ELR (cell line): Measurements from ENCODE around the gene FCAR.
"Not testable (repeated sequence)": the region's sequence is repeated elsewhere in the genome, so short reads cannot be mapped to it uniquely, and the experiment has no call there.

ENCODE experiments used
- DNase-seq: peaks from one replicate; pipeline ENCODE4 v3.0.0-alpha.2; 2015; ENCODE audit warnings: low read depth

FCAR gene

DNA sequence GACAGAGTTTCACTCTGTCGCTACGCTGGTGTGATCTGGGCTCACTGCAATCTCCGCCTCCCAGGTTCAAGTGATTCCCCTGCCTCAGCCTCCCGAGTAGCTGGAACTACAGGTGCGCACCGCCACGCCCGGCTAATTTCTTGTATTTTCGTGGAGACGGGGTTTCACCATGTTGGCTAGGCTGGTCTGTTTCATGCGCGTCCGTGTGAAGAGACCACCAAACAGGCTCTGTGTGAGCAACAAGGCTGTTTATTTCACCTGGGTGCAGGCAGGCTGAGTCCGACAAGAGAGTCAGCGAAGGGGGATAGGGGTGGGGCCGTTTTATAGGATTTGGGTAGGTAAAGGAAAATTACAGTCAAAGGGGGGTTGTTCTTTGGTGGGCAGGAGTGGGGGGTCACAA is 20.1 kb downstream of the FCAR start:
- not testable (repeated sequence) for DNase-seq

DNA sequence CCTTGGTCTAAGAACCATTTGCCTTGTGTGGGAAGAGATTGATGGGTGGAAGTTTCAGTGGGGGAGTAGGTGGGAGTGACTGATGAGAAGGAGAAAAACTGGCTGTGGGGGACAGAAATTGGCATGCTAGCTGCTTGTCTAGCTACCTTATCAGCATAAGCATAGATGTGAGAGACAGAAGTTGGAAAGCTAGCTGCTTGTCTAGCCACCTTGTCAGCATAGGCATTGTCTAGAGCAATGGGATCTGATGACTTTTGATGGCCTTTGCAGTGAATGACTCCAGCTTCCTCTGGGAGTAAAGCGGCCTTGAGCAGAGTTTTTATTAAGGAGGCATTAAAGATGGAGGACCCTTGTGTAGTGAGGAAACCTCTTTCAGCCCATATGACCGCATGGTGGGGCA is 22.0 kb downstream of the FCAR start:
- DNase-seq, result no peak

DNA sequence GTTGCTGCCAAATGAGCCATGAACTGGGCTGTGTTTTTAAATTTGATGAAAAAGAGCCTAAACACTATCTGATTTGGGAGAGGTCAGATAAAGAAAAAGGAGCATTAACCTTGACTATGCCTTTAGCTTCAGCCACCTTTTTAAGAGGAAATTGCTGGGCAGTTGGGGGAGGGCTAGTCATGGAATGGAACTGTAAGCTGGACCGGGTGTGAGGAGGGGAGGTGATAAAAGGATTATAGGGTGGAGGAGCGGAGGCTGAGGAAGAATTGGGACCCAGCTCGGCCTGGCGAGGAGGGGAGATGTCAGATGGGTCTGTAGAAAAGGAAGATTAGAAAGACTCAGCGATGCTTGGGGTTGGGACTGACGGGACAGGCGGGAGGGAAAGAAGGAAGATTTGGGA is 24.6 kb downstream of the FCAR start:
- not testable (repeated sequence) for DNase-seq

DNA sequence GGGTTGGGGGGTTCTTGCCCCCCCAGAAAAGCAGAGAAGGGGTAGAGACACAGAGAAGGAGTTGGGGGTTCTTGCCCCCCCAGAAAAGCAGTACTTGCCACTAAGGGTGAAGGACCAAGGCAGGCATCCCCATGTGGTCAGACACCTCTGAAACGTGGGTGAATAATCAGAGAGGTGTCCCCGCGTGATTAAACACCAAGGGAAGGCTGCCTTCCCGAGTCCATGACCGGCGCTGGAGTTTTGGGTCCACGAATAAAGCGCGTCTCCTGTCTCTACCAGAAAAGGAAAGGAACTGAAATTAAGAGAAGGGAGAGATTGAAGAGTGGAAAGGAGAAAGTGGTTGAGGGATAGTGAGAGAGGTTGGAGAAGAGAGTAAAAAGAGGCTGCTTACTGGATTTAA is 25.6 kb downstream of the FCAR start:
- DNase-seq, result not testable (repeated sequence)

DNA sequence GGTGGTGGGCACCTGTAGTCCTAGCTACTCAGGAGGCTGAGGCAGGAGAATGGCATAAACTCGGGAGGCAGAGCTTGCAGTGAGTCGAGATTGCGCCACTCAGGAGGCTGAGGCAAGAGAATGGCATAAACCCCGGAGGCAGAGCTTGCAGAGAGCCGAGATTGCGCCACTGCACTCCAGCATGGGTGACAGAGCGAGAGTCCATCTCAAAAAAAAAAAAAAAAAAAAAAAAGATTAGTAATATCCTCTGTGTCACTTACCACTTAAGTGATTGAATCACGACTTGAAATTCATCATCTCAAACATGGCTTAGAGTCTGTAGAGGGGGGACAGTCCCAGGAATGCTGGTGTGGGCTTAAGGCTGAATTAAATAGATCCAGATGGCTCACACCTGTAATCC is 27.1 kb downstream of the FCAR start:
- DNase-seq, result peak; percentile 8

DNA sequence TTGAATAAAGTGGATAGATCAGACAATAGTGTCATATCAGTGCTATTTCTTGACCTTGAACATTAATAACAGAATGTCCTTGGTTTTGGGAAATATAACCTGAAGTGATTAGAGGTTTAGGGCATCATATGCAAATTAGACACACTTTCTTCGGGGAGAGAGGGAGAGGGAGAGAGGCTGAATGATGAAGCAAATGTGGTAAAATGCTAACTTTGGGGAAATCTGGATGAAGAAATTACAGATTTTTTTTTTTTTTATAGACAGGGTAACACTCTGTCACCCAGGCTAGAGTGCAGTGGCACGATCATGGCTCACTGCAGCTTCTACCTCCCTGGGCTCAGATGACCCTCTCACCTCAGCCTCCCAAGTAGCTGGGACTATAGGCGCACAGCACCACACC is 28.0 kb downstream of the FCAR start:
- DNase-seq, result no peak

DNA sequence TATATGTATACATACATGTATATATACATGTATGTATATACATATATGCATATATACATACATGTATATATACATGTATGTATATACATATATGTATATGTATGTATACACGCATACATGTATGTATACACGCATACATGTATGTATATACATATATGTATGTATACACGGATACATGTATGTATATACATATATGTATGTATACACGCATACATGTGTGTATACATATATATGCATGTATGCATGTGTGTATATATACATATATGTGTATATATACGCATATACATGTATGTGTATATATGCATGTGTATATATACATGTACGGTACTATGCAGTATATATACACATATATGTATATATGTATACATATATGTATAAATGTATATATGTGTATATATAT is 29.3 kb downstream of the FCAR start:
- DNase-seq, result no peak

DNA sequence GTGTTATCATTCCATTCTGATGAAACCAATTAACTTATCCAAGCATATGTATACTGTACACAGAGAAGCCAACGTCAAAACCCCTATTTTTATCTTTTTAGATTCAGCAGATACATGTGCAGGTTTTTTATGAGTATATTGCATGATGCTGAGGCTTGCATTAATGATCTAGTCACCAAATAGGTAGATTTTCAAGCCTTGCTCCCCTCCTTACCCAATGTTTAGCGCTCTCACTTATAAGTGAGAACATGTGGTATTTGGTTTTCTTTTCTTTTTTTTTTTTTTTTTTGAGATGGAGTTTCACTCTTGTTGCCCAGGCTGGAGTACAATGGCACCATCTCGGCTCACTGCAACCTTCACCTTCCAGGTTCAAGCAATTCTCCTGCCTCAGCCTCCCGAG is 30.2 kb downstream of the FCAR start:
- DNase-seq, result not testable (repeated sequence)

DNA sequence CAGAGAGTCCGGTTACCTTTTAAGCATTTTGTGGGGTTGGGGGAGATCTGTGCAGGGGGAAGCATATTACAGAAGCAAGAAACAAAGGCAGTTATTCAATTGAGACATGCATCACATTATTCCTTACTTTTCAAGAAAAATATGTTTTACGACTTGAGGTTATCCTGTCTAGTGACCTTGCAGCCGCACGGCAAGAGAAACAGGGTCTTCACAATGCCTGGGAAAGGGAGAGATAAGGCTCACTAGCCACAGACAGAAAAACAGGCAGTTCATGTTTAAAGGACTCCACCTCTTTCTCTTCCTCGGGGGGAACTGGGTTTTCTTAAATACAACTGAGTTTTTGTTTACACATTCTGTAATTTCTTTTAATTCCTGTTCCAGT is 31.4 kb downstream of the FCAR start:
- no peak for DNase-seq

DNA sequence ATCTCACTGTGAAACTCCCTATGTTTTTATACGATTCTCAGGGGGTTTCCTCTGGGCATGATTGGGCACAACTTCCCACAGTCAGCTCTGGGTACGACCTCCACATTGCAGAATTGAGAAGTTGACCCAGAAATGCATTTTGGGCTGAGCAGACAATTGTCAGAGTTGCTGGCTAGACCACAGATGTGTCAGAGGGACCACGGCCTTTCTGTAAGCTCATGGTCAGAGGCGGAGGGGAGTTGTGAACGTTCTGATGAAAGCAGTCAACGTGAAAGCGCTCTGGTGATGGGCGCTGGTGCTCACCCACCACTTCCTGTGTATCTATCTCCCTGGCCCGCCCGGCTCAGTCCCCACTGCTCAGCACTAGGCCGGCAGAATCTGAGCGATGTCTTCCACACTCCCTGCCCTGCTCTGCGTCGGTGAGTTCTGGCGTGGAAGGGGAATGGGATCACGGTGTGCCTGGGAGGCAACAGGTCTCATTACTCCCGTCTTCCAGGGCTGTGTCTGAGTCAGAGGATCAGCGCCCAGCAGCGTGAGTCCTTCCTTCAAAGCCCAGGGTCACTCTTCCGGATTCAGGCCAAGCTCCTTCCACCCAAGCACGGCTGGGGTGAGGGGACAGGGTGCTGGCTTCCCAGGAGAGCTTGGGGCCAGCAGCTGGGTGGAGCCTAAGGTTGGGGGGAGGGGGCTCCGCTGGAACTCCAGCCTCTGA is 31.9 kb downstream of the FCAR start, which contains the start of gene NCR1:
Gene NCR1 (plus strand): TSS at position 346 of the 709 bp plus-strand sequence. CDS start 40 bp downstream, at position 386.
- DNase-seq, result no peak

DNA sequence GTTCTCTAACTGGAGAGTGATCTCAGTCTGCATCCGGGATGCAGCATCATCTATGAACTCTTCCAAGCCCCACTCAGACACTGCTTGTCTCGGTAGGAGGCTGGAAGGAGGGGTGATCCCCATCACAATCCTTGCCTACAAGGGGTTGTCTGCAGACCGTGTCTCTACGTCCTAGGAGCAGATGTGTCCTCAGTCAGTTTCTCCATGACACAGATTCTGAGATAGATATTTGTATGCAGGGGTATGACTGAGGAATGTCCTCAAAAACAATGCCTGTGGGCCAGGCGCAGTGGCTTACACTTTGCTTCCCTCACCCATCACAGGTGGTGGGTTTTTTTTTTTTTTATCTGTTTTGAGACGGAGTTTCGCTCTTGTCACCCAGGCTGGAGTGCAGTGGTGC is 32.8 kb downstream of the FCAR start:
- DNase-seq, result no peak

DNA sequence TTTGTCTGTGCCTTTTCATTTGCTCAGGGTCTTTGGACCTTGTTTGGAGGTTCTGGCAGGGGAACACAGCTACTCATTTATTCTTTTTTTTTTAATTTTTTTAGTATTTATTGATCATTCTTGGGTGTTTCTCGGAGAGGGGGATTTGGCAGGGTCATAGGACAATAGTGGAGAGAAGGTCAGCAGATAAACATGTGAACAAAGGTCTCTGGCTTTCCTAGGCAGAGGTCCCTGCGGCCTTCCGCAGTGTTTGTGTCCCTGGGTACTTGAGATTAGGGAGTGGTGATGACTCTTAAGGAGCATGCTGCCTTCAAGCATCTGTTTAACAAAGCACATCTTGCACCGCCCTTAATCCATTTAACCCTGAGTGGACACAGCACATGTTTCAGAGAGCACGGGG is 33.9 kb downstream of the FCAR start:
- DNase-seq, result not testable (repeated sequence)

DNA sequence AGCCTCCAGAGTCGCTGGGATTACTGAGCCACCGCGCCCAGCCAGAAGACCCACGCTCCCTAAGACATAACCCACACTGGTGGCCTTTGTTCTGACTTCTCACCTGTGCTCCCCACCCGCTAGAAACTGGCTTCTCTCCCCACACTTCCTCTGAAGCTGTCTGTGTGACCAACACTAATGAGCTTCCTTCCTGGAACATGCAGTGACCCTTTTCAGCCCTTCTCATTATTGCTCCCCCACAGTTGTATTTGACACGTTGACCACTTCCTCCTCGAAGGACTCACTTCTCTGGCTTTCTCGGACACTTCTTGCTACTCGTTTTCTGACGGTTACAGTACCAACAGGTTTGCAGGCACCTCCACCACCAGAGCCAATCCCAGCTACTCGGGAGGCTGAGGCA is 42.8 kb downstream of the FCAR start:
- DNase-seq, result no peak

DNA sequence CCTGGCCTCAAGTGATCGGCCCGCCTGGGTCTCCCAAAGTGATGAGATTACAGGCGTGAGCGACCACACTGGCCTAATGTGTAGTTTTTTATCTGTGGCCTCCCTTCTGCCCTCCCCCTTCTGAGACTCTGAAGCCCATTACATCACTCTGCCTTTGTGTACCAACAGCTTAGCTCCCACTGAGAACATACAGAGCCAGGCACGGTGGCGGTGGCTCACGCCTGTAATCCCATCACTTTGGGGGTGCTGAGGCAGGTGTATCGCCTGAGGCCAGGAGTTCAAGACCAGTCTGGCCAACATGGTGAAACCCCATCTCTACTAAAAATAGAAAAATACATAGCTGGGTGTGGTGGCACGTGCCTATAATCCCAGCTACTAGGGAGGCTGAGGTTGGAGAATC is 44.5 kb downstream of the FCAR start:
- no peak for DNase-seq

DNA sequence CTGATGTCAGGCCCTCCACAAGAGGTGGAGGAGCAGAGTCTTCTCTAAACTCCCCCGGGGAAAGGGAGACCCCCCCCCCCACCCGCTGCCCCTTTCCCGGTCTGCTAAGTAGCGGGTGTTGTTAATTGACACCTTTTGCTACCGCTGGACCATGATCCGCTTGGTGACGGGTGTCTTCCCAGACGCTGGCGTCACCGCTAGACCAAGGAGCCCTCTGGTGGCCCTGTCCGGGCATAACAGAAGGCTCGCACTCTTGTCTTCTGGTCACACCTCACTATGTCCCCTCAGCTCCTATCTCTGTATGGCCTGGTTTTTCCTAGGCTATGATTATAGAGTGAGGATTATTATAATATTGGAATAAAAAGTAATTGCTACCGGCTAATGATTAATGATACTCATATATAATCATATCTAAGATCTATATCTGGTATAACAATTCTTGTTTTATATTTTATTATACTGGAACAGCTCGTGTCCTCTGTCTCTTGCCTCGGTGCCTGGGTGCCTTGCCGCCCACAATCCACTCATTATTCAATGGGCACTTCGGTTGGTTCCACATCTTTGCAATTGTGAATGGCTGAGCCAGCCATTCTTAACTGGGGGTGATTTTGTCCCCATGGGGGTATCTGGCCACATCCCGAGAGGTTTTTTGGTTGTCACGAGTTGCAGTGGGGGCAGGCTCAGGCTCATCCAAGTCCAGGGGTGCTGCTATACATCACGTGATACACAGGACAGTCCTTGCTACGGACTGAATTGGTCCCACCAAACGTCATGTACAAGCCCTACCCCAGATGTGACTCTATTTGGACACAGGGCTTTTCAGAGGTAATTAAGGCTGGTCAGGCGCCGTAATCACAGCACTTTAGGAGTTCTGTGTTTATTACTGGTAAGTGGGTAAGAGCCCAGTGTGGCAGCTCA is 45.9 kb downstream of the FCAR start:
- DNase-seq, result not testable (repeated sequence)

DNA sequence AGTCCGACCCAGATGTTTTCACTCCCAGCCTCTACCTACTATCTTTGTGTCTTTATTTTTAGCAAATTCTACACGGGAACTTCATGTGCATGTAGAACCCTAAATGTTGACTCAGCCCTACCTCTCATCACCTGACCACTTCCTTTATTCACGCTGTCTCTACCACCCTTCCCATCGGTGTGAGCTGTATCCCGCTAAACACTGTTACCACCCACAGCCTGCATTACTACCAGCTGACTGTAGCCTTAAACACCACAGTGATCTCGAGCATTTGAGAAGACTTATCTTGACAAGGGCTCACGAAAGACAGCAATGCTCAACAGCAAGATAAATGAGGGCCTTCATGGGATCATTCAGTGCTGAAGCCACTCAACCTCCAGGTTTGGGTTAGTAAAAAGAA is 47.0 kb downstream of the FCAR start:
- no peak for DNase-seq

DNA sequence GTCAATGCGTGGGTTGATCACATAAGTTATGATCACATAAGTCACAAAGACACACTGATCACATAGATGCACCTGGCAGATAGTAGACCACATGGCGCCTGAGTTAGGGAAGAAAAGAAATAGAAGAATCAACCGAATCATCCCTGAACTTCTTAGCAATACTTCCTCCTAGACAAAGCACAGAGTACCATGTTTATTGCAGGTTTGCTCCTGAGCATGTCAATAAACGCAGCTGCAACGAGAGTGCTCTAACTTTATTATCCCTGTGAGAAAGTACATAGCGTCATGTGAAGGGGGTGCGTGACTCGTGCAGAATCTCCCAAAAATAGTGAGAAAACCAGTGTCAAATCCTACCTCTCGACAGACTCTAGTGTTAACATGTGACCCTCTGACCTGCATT is 49.2 kb downstream of the FCAR start:
- DNase-seq, result no peak

DNA sequence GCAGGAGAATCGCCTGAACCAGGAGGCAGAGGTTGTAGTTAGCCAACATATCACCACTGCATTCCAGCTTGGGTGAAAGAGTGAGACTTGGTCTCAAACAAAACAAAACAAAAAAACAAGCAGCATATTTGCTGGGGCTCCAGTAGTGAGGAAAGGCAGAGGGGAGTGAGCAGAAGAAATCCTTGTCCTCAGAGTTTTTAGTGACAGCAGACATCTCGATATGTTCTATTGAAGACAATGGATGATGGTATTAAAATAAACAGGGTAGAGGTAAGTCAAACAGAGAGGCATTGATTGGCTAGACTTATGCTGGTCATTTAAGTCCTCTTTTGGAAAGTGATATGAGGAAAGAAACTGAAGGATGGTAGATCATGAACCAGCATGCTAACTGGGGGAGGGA is 54.3 kb downstream of the FCAR start:
- peak; percentile 17 for DNase-seq

DNA sequence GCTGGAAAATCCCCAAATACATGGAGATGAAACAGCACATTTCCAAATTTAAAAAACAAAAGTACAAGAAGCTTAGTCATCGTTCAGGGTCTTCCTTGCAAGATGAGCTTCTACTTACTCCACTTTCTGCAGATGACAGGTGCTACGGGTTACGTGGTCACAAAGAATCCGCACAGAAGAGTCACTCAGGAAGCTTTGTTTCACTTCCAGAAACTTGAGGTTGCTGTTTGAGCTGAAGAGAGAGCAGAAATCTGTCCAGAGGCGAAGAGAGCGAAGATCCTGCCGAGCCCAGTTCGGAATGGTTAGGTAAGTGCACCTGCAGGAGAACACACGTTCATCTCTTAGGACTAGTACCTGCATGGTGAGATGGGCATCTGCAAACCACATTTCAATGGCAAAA is 63.9 kb downstream of the FCAR start:
- no peak for DNase-seq

DNA sequence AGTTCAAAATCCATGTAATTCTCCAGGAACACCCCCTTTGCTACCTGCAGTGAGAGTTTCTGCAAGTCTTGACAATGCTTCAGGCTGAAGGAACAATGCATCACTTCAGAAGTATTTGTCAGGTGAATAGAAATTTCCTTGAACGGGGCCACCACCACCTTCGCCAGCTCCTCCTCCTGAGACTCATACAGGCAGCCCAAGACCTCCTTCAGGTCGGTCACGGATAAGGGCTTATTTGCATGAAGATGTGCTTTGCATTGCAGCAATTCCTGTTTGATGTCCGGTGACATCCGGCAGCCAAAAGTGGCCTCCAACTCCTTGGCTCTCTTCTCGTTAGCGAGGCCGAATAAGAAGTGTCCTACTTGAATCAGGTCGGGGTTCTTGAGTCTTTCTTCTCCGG is 64.9 kb downstream of the FCAR start:
- DNase-seq, result no peak

DNA sequence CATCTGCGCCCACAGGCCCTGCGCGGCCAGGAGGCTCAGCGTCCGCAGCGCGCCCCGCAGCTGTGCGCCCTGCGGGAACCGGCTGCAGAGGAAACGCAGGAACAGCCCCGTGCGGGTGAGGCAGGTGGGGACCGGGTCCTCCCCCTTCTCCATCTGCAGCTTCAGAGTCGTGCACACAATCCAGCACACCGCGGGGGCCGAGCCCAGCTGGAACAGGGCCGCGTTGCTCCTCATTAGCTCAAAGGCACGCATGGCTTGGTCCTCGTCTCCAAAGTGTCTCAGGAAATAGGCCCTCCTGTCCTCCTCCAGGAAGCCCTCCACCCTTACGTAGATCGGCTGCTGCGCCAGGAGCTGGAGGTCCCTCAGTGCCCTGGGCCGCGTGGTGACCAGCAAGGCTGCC is 65.5 kb downstream of the FCAR start:
- DNase-seq, result not testable (repeated sequence)
